H9 (cell line): ENCODE results near the gene CTDSPL2. TPM values are rescaled to one million over a fixed set of nuclear protein-coding genes. Genes with fewer than 3 reads are reported as not detected.

Source experiments
- DNase-seq: peaks from one replicate; pipeline ENCODE4 v3.0.0-alpha.2; 2017
- H2AFZ ChIP-seq: one replicate; pipeline ENCODE4 v1.6.1; 2013; ENCODE audit warnings: mild to moderate bottlenecking, low read length, control low read depth, moderate library complexity
- H2AK5ac ChIP-seq: 2 replicates; pipeline ENCODE4 v1.6.1; 2013; ENCODE audit warnings: low read length, control low read depth, mixed read lengths; ENCODE audit not compliant: insufficient read length
- H2BK120ac ChIP-seq: one replicate; pipeline ENCODE4 v1.6.1; 2013; ENCODE audit warnings: low read depth, mild to moderate bottlenecking, low read length, control low read depth, inconsistent platforms; ENCODE audit not compliant: poor library complexity, severe bottlenecking
- H2BK12ac ChIP-seq: 2 replicates; pipeline ENCODE4 v1.6.1; 2013; ENCODE audit warnings: low read length, control low read depth, mixed read lengths, low read depth; ENCODE audit not compliant: insufficient read length
- H2BK15ac ChIP-seq: 2 replicates; pipeline ENCODE4 v1.6.1; 2013; ENCODE audit warnings: low read depth, low read length, control low read depth
- H2BK20ac ChIP-seq: one replicate; pipeline ENCODE4 v1.6.1; 2013; ENCODE audit warnings: low read depth, mild to moderate bottlenecking, low read length, control low read depth, inconsistent platforms; ENCODE audit not compliant: poor library complexity, severe bottlenecking
- H2BK5ac ChIP-seq: 2 replicates; pipeline ENCODE4 v1.6.1; 2013; ENCODE audit warnings: low read length, control low read depth, mixed read lengths; ENCODE audit not compliant: insufficient read length
- H3K14ac ChIP-seq: 2 replicates; pipeline ENCODE4 v1.6.1; 2013; ENCODE audit warnings: low read length, control low read depth; ENCODE audit not compliant: insufficient read depth
- H3K18ac ChIP-seq: 2 replicates; pipeline ENCODE4 v1.6.1; 2013; ENCODE audit warnings: low read depth, mild to moderate bottlenecking, mixed read lengths, low read length, control low read depth; ENCODE audit not compliant: insufficient read length
- H3K23ac ChIP-seq: 2 replicates; pipeline ENCODE4 v1.6.1; 2013; ENCODE audit warnings: low read length, control low read depth, mixed read lengths, low read depth; ENCODE audit not compliant: insufficient read length
- H3K23me2 ChIP-seq: 2 replicates; pipeline ENCODE4 v1.6.1; 2013; ENCODE audit warnings: low read depth, mild to moderate bottlenecking, mixed read lengths, low read length, control low read depth; ENCODE audit not compliant: insufficient read length, poor library complexity, severe bottlenecking
- H3K27ac ChIP-seq: 2 replicates; pipeline ENCODE4 v1.5.1; 2013; ENCODE audit warnings: low read length, control low read depth, mixed read lengths, low read depth; ENCODE audit not compliant: insufficient read length
- H3K27me3 ChIP-seq: 2 replicates; pipeline ENCODE4 v1.6.1; 2013; ENCODE audit warnings: low read length, control low read depth, inconsistent platforms; ENCODE audit not compliant: insufficient read depth
- H3K4ac ChIP-seq: 2 replicates; pipeline ENCODE4 v1.6.1; 2013; ENCODE audit warnings: low read depth, mild to moderate bottlenecking, control low read depth, inconsistent platforms, low read length, moderate library complexity
- H3K4me1 ChIP-seq: 2 replicates; pipeline ENCODE4 v1.6.1; 2013; ENCODE audit warnings: low read length, control low read depth, inconsistent platforms; ENCODE audit not compliant: insufficient read depth
- H3K4me2 ChIP-seq: 2 replicates; pipeline ENCODE4 v1.6.1; 2013; ENCODE audit warnings: low read length, control low read depth, mixed read lengths; ENCODE audit not compliant: insufficient read length, insufficient read depth
- H3K56ac ChIP-seq: 2 replicates; pipeline ENCODE4 v1.6.1; 2013; ENCODE audit warnings: low read depth, mild to moderate bottlenecking, mixed read lengths, low read length, control low read depth; ENCODE audit not compliant: insufficient read length
- H3K79me1 ChIP-seq: 2 replicates; pipeline ENCODE4 v1.6.1; 2013; ENCODE audit warnings: low read depth, mild to moderate bottlenecking, moderate library complexity, low read length, control low read depth, inconsistent platforms; ENCODE audit not compliant: insufficient read depth, poor library complexity, severe bottlenecking
- H3K79me2 ChIP-seq: 2 replicates; pipeline ENCODE4 v1.6.1; 2013; ENCODE audit warnings: low read length, control low read depth, inconsistent platforms; ENCODE audit not compliant: insufficient read depth
- H3K9ac ChIP-seq: 2 replicates; pipeline ENCODE4 v1.6.1; 2013; ENCODE audit warnings: low read length, control low read depth, mixed read lengths; ENCODE audit not compliant: insufficient read length; ENCODE audit errors: extremely low read depth
- H3K9me3 ChIP-seq: one replicate; pipeline ENCODE4 v1.6.1; 2013; ENCODE audit warnings: low read depth, low read length, inconsistent platforms; ENCODE audit not compliant: control insufficient read depth
- H3T11ph ChIP-seq: one replicate; pipeline ENCODE4 v1.6.1; 2013; ENCODE audit warnings: mild to moderate bottlenecking, low read length, control low read depth, inconsistent platforms
- H4K20me1 ChIP-seq: one replicate; pipeline ENCODE4 v1.6.1; 2013; ENCODE audit not compliant: control insufficient read depth, insufficient read length, insufficient read depth
- H4K5ac ChIP-seq: 2 replicates; pipeline ENCODE4 v1.6.1; 2013; ENCODE audit warnings: low read depth, mild to moderate bottlenecking, mixed read lengths, low read length, control low read depth; ENCODE audit not compliant: insufficient read length
- H4K8ac ChIP-seq: replicated peaks from 2 replicates; pipeline ENCODE4 v1.6.1; 2013; ENCODE audit warnings: low read length, control low read depth, mixed read lengths, low read depth; ENCODE audit not compliant: insufficient read length
- H4K91ac ChIP-seq: 2 replicates; pipeline ENCODE4 v1.6.1; 2013; ENCODE audit warnings: low read depth, mild to moderate bottlenecking, moderate library complexity, mixed read lengths, low read length, control low read depth; ENCODE audit not compliant: insufficient read length
- H3K27ac Mint-ChIP-seq, 3 experiments: 2 replicates in 2 of 3; 3 replicates in 1 of 3; pipeline ENCODE4 v1.8.0; 2020 to 2021; ENCODE audit warnings: mixed read lengths in 3 of 3, mild to moderate bottlenecking in 1 of 3, moderate library complexity in 1 of 3
- H3K27me3 Mint-ChIP-seq: 2 replicates; pipeline ENCODE4 v1.8.0; 2021; ENCODE audit warnings: low read depth, mild to moderate bottlenecking, moderate library complexity, mixed read lengths
- H3K36me3 Mint-ChIP-seq, 3 experiments: 2 replicates in 2 of 3; 3 replicates in 1 of 3; pipeline ENCODE4 v1.8.0; 2020 to 2021; ENCODE audit warnings: low read depth in 3 of 3, mixed read lengths in 3 of 3; ENCODE audit not compliant: insufficient read depth in 1 of 3
- H3K4me1 Mint-ChIP-seq, 2 experiments: 2 replicates each; pipeline ENCODE4 v1.8.0; 2020; ENCODE audit warnings: mixed read lengths in 2 of 2
- H3K4me3 Mint-ChIP-seq, 2 experiments: 2 replicates in 1 of 2; 3 replicates in 1 of 2; pipeline ENCODE4 v1.8.0; 2020 to 2021; ENCODE audit warnings: mild to moderate bottlenecking in 2 of 2, mixed read lengths in 2 of 2, moderate library complexity in 1 of 2
- H3K9me3 Mint-ChIP-seq, 2 experiments: 2 replicates in 1 of 2; 3 replicates in 1 of 2; pipeline ENCODE4 v1.8.0; 2020; ENCODE audit warnings: mild to moderate bottlenecking in 2 of 2, mixed read lengths in 2 of 2, moderate library complexity in 1 of 2
- CTCF ChIP-seq: fragments of 200-600 bp; sonication (generic); conservative IDR thresholded peaks from 3 replicates; pipeline ENCODE4 v1.8.0; 2021; ENCODE audit warnings: antibody characterized with exemption, mild to moderate bottlenecking
- whole genome bisulfite sequencing: extraction: QIAGEN DNeasy Blood & Tissue Kit; methylation state at CpG from one replicate; pipeline ENCODE4 v1.1.7; 2013; ENCODE audit warnings: missing lambda C conversion rate, low lambda C conversion rate, mixed read lengths; ENCODE audit not compliant: insufficient read length; ENCODE audit errors: extremely low coverage; 5-methylcytosine and 5-hydroxymethylcytosine counted together
- total RNA-seq: library from RNA; stranded (reverse); gene quantifications from 2 replicates; pipeline ENCODE4 v1.2.1, GENCODE V29; 2021

The CTDSPL2 gene
- total RNA-seq, 1 experiment from 2014 or later = 78.8 TPM

- Histone ChIP-seq H2BK12ac (no peak overlapping the region), H2BK15ac (no peak overlapping the region), H3K79me2 (no peaks in the 10 kb centered on the region), H3K27ac (no peak overlapping the region), H4K91ac (no peak overlapping the region), H3K9ac (no peak overlapping the region), H2BK20ac (no peak overlapping the region), H2AK5ac (no peak overlapping the region), H3K4ac (no peak overlapping the region), H3K14ac (no peak overlapping the region), H3K18ac (no peak overlapping the region), H3T11ph (no peak overlapping the region), H3K27me3 (no peaks in the 10 kb centered on the region), H4K5ac (no peak overlapping the region), H2AFZ (no peak overlapping the region), H3K56ac (no peak overlapping the region), H4K8ac (no peak overlapping the region), H3K79me1 (no peaks in the 10 kb centered on the region), H3K4me1 (no peaks in the 10 kb centered on the region), H3K9me3 (peaks cover 23% of the 10 kb centered on the region), H2BK120ac (no peak overlapping the region), H3K23ac (no peak overlapping the region), H4K20me1 (no peaks in the 10 kb centered on the region), H2BK5ac (no peak overlapping the region), H3K4me2 (no peak overlapping the region), H3K23me2 (no peaks in the 10 kb centered on the region)
- Mint-ChIP-seq H3K4me1 (no peaks in the 10 kb centered on the region), H3K27me3 (no peaks in the 10 kb centered on the region; the same call in 1 of the 2 replicates), H3K27ac (no peak overlapping the region), H3K36me3 (peaks cover 49 to 67% (median 66%) of the 10 kb centered on the region in 3 experiments), H3K9me3 (peaks cover 18 to 23% of the 10 kb centered on the region in 2 experiments; a peak in 4 of 5 replicates), H3K4me3 (no peak overlapping the region)
- no peak for DNase-seq
- WGBS = no CpG with 5 or more reads among the region's 3 CpGs
- no peak for TF ChIP-seq CTCF
Measured at GRCh38 chr15:44568338-44568737, 140.9 kb downstream of the CTDSPL2 start.
